Fibroblast of lung (primary cell): ENCODE measurements around the gene EPS8L1.

Source experiments
- CTCF ChIP-seq, 2 donors: IDR thresholded peaks in 1 of 2; conservative IDR thresholded peaks in 1 of 2; 1 replicate in 1 of 2; 2 replicates in 1 of 2; pipeline ENCODE4 v1.5.1; 2011 to 2012; ENCODE audit warnings: low read length in 2 of 2, control low read depth in 1 of 2, inconsistent platforms in 1 of 2, low read depth in 1 of 2, mild to moderate bottlenecking in 1 of 2
- EZH2 ChIP-seq: IDR thresholded peaks from 2 replicates; pipeline ENCODE4 v1.5.1; 2012; ENCODE audit warnings: low read length, control low read depth, mild to moderate bottlenecking; ENCODE audit errors: missing control alignments

- no peak for TF ChIP-seq CTCF (conservative IDR thresholded peaks at IDR 0.05 in 1 of 2, IDR thresholded peaks at IDR 0.05 in 1 of 2; ENCODE audit: low read depth in 1 of 2, low read length in 2 of 2)
- no peak for TF ChIP-seq EZH2
Measured at GRCh38 chr19:55069865-55070197, 5.8 kb upstream of the EPS8L1 start.
